Mammary epithelial cell (primary cell): ENCODE measurements around the gene GSTM4.

ENCODE experiments used
- CTCF ChIP-seq, 2 donors: IDR thresholded peaks in 1 of 2; conservative IDR thresholded peaks in 1 of 2; 2 replicates each; pipeline ENCODE4 v1.5.1; 2011 to 2012; ENCODE audit warnings: inconsistent platforms in 2 of 2, low read length in 2 of 2, mild to moderate bottlenecking in 2 of 2, control low read depth in 1 of 2, low read depth in 1 of 2; ENCODE audit not compliant: insufficient read depth in 1 of 2; ENCODE audit errors: extremely low read depth in 1 of 2
- EZH2 ChIP-seq: IDR thresholded peaks from 2 replicates; pipeline ENCODE4 v1.6.1; 2012; ENCODE audit warnings: low read length, inconsistent platforms, borderline replicate concordance

DNA sequence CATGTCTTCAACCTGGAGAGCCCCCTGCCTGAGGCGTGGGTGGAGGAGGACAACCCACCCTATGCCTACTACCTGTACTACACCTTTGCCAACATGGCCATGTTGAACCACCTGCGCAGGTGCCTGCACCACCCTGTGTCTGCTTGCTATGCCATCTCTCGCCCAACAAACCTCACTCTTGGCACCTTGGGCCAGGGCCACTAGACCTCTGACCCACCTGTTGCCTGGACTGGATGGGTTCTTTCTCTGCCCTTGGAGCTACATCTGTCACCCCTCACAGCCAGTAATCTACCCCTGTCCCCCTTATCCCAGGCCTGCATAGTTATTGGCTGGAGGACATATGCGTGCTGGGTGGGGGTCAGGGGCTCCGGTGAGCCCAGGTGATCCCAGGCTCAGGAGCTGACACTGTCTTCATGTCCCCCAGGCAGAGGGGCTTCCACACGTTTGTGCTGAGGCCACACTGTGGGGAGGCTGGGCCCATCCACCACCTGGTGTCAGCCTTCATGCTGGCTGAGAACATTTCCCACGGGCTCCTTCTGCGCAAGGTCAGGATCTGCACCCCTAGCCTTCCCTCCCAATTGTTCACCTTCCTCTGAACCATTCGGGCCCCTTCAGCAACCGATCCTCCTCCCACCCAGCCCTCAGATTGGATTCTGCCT is 26.4 kb upstream of the GSTM4 start:
- no peak for TF ChIP-seq CTCF (conservative IDR thresholded peaks at IDR 0.05 in 1 of 2, IDR thresholded peaks at IDR 0.05 in 1 of 2; ENCODE audit: extremely low read depth in 1 of 2, insufficient read depth in 1 of 2, low read depth in 1 of 2, low read length in 2 of 2)
- TF ChIP-seq EZH2: no peak
